Fibroblast of lung (primary cell): ENCODE data around the gene MTHFD2L. TPM values are rescaled to one million over a fixed set of nuclear protein-coding genes. Genes with fewer than 3 reads are reported as not detected.

Experiments used
- DNase-seq, 2 donors: peaks; one replicate each; pipeline versions ENCODE4 v3.0.0 to v3.0.0-alpha.2; 2010; ENCODE audit warnings: low read depth in 2 of 2
- H2AFZ ChIP-seq: 2 replicates; pipeline ENCODE4 v1.5.1; 2012; ENCODE audit warnings: low read length, control low read depth, inconsistent platforms
- H3K27ac ChIP-seq: 2 replicates; pipeline ENCODE4 v1.5.1; 2011; ENCODE audit warnings: low read length, control low read depth; ENCODE audit not compliant: insufficient read depth
- H3K27me3 ChIP-seq: 2 replicates; pipeline ENCODE4 v1.5.1; 2011; ENCODE audit warnings: mild to moderate bottlenecking, low read length; ENCODE audit not compliant: control insufficient read depth, insufficient read depth
- H3K36me3 ChIP-seq: 2 replicates; pipeline ENCODE4 v1.5.1; 2011; ENCODE audit warnings: low read length; ENCODE audit not compliant: control insufficient read depth, insufficient read depth
- H3K4me1 ChIP-seq: 2 replicates; pipeline ENCODE4 v1.5.1; 2011; ENCODE audit warnings: low read length; ENCODE audit not compliant: control insufficient read depth, insufficient read depth; ENCODE audit errors: extremely low read depth
- H3K4me2 ChIP-seq: 2 replicates; pipeline ENCODE4 v1.5.1; 2011; ENCODE audit warnings: low read length, control low read depth; ENCODE audit not compliant: insufficient read depth; ENCODE audit errors: extremely low read depth
- H3K4me3 ChIP-seq, 4 experiments: fragments of 200-600 bp in 1 of 4; sonication (generic) in 1 of 4; replicated peaks in 1 of 4; 2 replicates each; pipeline ENCODE4 v1.5.1; 2011 to 2016; ENCODE audit warnings: low read length in 4 of 4, low read depth in 3 of 4, mild to moderate bottlenecking in 3 of 4, control low read depth in 2 of 4, inconsistent platforms in 1 of 4, mixed read lengths in 1 of 4; ENCODE audit not compliant: insufficient read depth in 1 of 4; ENCODE audit errors: control extremely low read depth in 1 of 4
- H3K79me2 ChIP-seq: 2 replicates; pipeline ENCODE4 v1.5.1; 2012; ENCODE audit warnings: mild to moderate bottlenecking, low read length, inconsistent platforms; ENCODE audit not compliant: control insufficient read depth, insufficient read depth
- H3K9ac ChIP-seq: 2 replicates; pipeline ENCODE4 v1.5.1; 2011; ENCODE audit warnings: mild to moderate bottlenecking, low read length, control low read depth; ENCODE audit not compliant: insufficient read depth
- H3K9me3 ChIP-seq: 2 replicates; pipeline ENCODE4 v1.5.1; 2012; ENCODE audit warnings: low read depth, low read length; ENCODE audit not compliant: control insufficient read depth, insufficient read depth
- H4K20me1 ChIP-seq: 2 replicates; pipeline ENCODE4 v1.5.1; 2011; ENCODE audit warnings: low read length; ENCODE audit not compliant: control insufficient read depth, insufficient read depth; ENCODE audit errors: extremely low read depth
- EZH2 ChIP-seq: IDR thresholded peaks from 2 replicates; pipeline ENCODE4 v1.5.1; 2012; ENCODE audit warnings: low read length, control low read depth, mild to moderate bottlenecking; ENCODE audit errors: missing control alignments
- polyA plus RNA-seq, 2 donors: library from polyadenylated mRNA; depleted of rRNA in 1 of 2; stranded (reverse) in 1 of 2; unstranded in 1 of 2; fragments of >200 nt; gene quantifications; 2 replicates each; pipeline ENCODE4 v1.2.1, GENCODE V29; 2011 to 2012; ENCODE audit warnings: missing spikeins in 1 of 2
- total RNA-seq: library from RNA; depleted of rRNA; stranded (reverse); fragments of >200 nt; gene quantifications from 2 replicates; pipeline ENCODE4 v1.2.1, GENCODE V29; 2014
- TF ChIP-seq, protein P1 (sequence below), 2 donors: IDR thresholded peaks in 1 of 2; conservative IDR thresholded peaks in 1 of 2; 1 replicate in 1 of 2; 2 replicates in 1 of 2; pipeline ENCODE4 v1.5.1; 2011 to 2012; ENCODE audit warnings: low read length in 2 of 2, control low read depth in 1 of 2, inconsistent platforms in 1 of 2, low read depth in 1 of 2, mild to moderate bottlenecking in 1 of 2

The MTHFD2L gene
- total and polyA plus RNA-seq, 2 donors (not counting 1 experiment from before 2014, with no cell fraction given) = 4.4 to 13.0 TPM

DNA sequence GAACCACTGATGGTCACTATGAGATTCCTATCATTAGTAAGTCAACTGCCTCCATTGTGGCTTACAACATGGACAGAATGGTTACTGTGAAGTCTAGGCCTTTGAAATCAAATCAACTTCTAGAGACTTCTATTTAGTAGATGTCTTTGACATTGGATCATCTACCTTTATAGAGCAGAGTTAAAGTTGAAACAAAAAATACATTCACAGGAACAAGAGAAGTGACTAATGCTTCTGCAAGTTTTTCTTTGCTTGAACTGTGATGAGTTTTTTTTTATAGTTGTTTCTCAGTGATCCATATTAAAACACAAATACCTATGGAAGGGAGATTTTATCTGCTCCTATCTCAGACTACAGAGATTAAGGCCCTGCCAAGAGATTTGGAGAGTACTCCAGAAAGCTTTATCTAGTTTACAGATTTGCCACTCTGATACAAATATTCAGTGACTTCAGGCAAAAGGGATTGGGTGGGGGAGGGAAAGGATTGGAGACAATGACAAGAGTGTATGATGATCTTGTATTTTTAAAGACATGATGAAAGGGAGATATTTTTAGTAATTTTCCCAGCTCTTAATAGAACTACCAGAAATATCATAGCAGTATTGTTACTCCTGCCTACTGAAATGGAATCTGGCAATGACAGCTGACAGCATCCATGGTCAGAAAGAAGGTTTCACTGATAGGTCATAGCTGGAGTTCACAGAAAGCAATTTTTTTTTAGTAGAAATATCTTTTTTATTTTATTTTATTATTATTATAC lies 134.4 kb downstream of the MTHFD2L start:
- Histone ChIP-seq H3K4me1 (no peaks in the 10 kb centered on the region), H3K4me3 (no peak overlapping the region), H3K27ac (no peak overlapping the region), H3K9ac (no peak overlapping the region), H3K36me3 (no peaks in the 10 kb centered on the region), H3K4me2 (no peak overlapping the region), H3K79me2 (no peaks in the 10 kb centered on the region), H2AFZ (no peak overlapping the region), H4K20me1 (no peaks in the 10 kb centered on the region), H3K27me3 (no peaks in the 10 kb centered on the region), H3K9me3 (no peaks in the 10 kb centered on the region)
- TF ChIP-seq, protein P1, sequence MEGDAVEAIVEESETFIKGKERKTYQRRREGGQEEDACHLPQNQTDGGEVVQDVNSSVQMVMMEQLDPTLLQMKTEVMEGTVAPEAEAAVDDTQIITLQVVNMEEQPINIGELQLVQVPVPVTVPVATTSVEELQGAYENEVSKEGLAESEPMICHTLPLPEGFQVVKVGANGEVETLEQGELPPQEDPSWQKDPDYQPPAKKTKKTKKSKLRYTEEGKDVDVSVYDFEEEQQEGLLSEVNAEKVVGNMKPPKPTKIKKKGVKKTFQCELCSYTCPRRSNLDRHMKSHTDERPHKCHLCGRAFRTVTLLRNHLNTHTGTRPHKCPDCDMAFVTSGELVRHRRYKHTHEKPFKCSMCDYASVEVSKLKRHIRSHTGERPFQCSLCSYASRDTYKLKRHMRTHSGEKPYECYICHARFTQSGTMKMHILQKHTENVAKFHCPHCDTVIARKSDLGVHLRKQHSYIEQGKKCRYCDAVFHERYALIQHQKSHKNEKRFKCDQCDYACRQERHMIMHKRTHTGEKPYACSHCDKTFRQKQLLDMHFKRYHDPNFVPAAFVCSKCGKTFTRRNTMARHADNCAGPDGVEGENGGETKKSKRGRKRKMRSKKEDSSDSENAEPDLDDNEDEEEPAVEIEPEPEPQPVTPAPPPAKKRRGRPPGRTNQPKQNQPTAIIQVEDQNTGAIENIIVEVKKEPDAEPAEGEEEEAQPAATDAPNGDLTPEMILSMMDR (conservative IDR thresholded peaks at IDR 0.05 in 1 of 2, IDR thresholded peaks at IDR 0.05 in 1 of 2; ENCODE audit: low read depth in 1 of 2, low read length in 2 of 2) = no peak
- TF ChIP-seq EZH2 = no peak
- peak in 1 of 2 donors; percentile 20 for DNase-seq

DNA sequence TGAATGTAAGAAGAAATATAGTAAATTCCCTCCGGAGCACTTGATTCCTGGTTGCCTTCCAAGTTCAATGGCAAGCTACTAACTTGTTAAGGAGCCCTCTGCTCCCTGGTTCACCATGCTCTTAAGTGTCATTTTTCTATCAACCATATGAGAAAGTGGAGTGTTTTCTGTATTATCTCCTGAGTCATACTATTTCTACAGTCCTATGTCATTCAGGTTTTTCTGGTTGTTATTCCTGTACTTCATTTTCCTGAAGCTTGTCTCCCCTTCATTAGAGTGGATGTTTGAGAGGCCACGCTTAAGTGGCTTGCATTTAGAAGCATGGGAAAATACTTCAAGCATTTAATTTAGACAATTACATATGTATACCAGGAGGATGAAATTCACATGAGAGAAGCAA lies 135.6 kb downstream of the MTHFD2L start:
- H3K9ac ChIP-seq = no peak overlapping the region
- no peak for TF ChIP-seq EZH2
- TF ChIP-seq, protein P1 (conservative IDR thresholded peaks at IDR 0.05 in 1 of 2, IDR thresholded peaks at IDR 0.05 in 1 of 2; ENCODE audit: low read depth in 1 of 2, low read length in 2 of 2) = no peak

DNA sequence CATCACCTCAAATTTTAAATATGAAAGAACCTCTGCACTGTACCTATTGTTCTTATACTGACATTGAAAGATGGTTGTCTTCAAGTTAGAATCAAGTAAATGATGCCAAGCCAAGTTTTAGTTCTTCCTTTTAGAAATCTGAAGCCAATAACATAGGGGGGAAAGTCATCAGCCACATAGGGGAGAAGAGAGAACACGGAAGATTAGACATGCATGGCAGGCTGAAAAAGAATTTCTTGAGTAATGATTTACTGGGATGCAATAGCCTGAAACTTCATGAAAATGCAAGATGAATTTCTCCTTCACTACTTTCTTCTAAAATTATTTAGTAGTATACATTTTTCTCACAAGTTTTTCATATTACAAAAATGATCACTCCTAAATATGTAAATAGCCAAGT lies 136.8 kb downstream of the MTHFD2L start:
- no peaks in the 10 kb centered on the region for H3K79me2 ChIP-seq
- H3K27me3 ChIP-seq = no peaks in the 10 kb centered on the region
- H3K4me3 ChIP-seq = no peak overlapping the region
- H3K9me3 ChIP-seq = no peaks in the 10 kb centered on the region
- DNase-seq = no peak
- TF ChIP-seq, protein P1 (conservative IDR thresholded peaks at IDR 0.05 in 1 of 2, IDR thresholded peaks at IDR 0.05 in 1 of 2; ENCODE audit: low read depth in 1 of 2, low read length in 2 of 2) = no peak
- no peak overlapping the region for H3K27ac ChIP-seq
- no peak overlapping the region for H2AFZ ChIP-seq
- H4K20me1 ChIP-seq = no peaks in the 10 kb centered on the region
- H3K4me1 ChIP-seq = no peaks in the 10 kb centered on the region
- no peak overlapping the region for H3K4me2 ChIP-seq
- no peaks in the 10 kb centered on the region for H3K36me3 ChIP-seq
- H3K9ac ChIP-seq = no peak overlapping the region

More for the DNA sequence above, 135.6 kb downstream of the MTHFD2L start:
- Histone ChIP-seq H3K79me2 (no peaks in the 10 kb centered on the region), H3K36me3 (no peaks in the 10 kb centered on the region), H3K4me3 (no peak overlapping the region), H3K4me2 (no peak overlapping the region), H4K20me1 (no peaks in the 10 kb centered on the region), H3K9me3 (no peaks in the 10 kb centered on the region), H3K4me1 (no peaks in the 10 kb centered on the region), H3K27ac (no peak overlapping the region), H3K27me3 (no peaks in the 10 kb centered on the region), H2AFZ (no peak overlapping the region)
- DNase-seq = peak in 1 of 2 donors; percentile 18
